Stimulated activated CD8-positive, alpha-beta memory T cell treated with anti-CD3 and anti-CD28 coated beads, Interleukin-2, amount 100 ng/mL, for 1 hour (primary cell): Measurements from ENCODE around the gene PEX11A.

Experiments used
- DNase-seq, 2 donors: peaks; one replicate each; pipeline ENCODE4 v3.0.0-alpha.2; 2020; ENCODE audit warnings: low read depth in 2 of 2

Gene PEX11A

DNA sequence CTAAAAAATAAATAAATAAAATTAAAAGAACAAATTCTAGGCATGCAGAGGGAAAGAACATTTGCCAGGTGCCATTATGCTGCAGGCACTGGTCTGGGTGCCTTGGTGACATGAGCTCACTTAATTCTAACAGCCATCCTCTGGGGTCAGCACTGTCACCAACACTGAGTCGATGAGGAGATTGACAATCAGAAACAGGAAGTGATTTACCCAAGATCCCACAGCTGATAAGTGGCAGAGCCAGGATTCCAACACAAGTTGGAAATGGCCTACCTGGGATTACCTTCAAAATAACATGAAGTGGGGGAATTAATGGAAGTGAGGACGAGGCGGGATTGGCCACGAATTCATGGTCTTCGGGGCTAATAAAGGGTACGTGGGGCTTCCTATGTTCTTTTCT is 14.9 kb downstream of the PEX11A start:
- DNase-seq: no peak

- no peak for DNase-seq
These were observed 16.0 kb downstream of the PEX11A start for GRCh38 chr15:89674526-89674925.

DNA sequence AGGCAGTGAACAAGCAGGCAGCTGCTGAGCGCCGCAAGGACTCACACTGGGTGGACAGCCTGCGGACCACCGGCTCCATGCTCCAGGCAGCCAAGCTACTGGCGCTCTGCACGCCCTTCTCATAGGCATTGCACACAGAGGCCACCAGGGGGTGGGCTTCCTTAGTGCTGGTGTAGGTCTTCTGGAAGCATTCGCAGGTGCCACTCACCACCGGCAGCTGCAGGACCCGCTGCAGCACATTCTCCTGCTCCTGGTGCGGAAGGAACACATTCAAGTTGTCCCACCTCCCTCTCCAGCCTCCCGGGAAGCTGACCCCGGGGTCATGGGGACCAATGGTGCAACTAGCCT is 17.4 kb downstream of the PEX11A start:
- no peak for DNase-seq

GRCh38 chr15:89672221-89673164 is 18.1 kb downstream of the PEX11A start:
- no peak for DNase-seq

DNA sequence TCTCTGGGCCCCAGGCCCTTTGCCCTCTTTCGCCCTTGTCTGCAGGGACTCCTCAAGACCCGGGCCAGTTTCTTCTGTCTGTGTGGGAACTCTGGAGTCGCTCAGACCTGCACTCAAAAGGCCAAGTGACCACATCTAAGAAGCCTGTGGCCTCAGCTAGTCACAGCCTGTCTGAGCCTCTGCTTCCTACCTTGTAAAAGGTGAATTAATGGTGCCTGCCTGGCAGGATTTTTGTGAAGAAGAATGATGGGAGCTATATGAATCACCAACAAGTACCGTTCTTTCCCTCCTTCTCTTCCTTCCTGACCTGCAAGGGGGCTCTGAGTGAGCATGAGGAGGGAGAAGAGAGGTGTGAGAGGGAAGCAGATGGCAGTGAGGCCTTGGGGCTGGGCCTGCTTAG is 18.9 kb downstream of the PEX11A start:
- no peak for DNase-seq

- DNase-seq: no peak
These were observed 19.5 kb downstream of the PEX11A start for GRCh38 chr15:89670971-89671560.

DNA sequence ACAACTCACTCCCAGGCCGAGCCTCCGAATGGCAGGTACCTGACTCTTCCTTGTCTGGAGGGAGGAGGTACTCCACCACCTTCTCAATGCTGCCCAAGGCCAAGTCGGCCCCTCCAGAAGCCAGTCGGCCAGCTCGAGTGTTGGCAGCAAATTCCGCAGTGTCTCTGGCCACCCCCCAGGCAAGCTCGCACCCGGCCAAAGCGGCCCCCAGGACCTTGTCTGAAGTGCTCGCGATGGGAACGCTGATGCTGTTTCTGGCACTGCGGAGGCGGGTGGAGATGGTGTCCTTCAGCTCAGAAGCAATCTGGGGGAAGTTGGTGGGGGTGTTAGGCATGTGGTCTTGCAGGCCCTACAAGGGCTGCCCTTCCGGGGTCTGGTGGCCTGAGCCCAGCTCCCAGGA is 20.6 kb downstream of the PEX11A start:
- DNase-seq: no peak

GRCh38 chr15:89669309-89669865 is 21.2 kb downstream of the PEX11A start:
- DNase-seq: no peak

DNA sequence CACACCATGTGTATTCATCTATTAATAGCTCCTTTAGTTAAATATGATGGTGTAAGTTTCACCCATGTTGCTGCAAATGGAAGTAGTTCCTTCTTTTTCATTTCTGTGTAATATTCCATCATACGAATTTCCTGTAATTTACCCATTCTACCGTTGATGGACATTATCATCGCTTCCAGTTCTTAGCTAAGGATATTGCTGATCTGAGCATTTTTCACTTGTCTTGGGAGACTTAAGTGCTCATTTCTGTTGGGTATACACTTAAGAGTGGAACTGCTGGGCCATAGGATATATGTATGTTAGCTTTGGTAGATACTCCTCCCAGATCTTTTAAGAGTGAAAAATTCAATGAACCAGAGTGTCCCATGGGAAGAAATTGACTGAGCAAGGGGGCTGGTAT is 22.4 kb downstream of the PEX11A start:
- no peak for DNase-seq

DNA sequence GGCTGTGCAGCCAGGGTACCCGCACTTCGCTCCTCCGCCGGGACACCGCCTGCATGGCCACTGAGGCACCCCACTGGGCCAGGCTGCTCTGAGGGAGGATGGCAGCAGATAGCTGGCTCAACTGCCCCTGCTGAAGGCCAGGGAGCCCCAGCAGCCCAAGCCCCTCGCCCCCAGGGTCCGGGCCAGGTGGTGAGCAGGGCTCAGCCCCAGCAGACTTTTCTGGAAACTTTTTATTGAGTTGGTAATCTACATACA is 22.9 kb downstream of the PEX11A start:
- no peak for DNase-seq

DNA sequence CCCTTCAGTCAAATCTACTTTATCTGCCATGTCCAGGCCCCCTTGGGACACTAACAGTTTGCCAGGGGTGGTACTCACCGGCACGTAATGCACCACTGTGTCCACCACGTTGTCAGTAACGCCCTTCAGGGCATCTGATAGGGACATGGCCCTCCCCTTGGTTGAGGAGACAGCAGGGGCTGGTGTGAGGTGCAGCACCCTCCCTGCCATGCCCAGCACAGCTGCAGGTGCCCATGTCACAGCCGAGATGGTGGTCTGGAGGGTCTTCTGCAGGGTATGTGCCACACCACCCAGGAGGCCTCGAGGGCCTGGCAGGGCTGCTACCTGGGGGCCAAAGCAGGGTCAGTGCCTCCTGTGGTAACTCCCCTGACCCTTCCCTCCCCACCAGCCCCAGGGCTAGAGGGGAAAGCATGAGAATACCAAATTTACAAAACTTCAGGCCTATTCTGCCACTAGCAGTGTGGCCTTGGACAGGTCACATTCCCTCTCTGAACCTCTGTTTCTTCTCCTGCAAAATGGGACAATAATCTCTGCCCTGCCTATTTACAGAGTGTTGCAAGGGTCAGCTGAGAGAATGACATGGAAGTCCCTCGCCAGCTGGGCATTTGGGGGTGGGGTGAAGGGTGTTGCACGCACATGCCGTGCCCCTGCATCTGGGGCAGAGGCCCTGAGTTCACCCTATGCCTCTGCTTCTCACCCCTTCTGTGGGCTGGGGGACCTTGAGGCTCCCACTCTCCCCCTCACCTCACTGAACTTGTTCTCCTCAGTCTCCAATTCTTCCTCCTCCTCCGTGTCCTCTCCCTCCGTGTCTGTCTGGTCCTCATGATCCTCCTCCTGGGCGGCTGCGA is 23.5 kb downstream of the PEX11A start:
- DNase-seq: no peak

GRCh38 chr15:89666184-89666857 is 24.2 kb downstream of the PEX11A start:
- no peak for DNase-seq

DNA sequence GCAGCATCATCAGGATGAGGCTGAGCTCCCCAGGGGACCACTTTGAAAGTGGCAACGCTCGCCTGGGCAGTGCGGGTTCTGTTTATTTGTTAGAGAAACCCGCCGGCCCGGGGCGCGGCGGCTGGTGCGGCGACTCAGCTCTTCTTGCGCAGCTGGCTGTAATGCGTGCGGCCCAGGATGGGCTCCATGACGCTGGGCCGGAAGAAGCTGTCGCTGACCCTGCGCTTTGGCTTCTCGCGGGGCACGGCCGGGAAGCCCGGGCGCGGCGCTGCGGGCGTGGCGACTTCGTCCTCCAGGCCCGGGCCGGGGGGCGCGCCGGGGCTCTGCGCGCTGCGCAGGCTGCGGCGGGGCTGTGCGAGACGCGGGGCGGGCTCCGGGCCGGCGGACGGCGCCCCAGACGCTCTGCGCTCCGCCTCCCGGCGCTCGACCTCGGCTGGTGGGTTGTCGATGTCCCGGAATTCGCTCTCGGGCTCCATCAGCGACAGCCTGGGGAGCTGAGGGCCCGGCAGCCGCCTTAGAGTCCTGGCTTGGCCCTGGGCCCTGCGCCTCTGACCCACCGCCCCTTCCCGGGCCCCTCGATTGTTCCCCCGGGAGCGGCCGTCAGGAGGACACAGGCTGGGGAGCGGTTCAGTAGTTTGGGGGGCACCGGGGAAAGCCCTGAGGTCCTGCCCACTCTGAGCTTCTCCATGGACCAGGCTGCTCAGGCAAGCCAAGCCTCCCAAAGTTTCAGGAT is 24.9 kb downstream of the PEX11A start:
- no peak for DNase-seq

GRCh38 chr15:89664441-89665350 is 25.9 kb downstream of the PEX11A start:
- no peak for DNase-seq

DNA sequence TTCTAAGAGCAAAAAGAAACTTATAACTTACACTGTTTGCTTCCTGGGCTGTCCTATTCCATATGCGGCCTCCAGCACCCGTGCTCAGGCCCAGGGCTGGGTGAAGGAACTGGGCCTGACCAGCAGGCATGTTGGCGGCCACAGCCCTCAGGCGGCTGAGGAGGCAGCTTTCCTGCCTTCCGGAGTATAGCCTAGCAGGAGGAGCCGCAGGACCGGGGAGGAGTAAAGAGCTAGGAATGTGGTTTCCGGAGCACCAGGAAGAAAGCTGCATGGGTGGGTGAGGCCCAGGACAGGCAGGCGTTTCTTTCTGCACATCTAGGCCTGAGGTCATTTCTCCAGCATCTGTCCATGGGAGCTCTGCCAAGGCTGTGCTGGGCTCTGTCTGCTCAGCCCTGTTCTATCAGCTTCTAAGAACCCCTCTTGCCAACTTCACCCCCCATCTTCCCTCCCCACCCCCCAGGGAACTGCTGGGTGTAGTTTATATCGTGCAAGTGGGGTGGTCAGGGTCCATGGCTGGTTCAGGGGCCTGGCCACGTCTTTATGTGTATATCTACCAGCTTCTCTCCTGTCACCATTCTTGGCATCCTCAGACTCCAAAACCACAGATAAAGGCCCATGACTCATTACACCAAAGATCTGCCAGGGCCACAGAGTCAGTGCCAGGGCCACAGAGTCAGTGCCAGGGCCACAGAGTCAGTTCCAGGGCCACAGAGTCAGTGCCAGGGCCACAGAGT is 27.5 kb downstream of the PEX11A start:
- DNase-seq: no peak

DNA sequence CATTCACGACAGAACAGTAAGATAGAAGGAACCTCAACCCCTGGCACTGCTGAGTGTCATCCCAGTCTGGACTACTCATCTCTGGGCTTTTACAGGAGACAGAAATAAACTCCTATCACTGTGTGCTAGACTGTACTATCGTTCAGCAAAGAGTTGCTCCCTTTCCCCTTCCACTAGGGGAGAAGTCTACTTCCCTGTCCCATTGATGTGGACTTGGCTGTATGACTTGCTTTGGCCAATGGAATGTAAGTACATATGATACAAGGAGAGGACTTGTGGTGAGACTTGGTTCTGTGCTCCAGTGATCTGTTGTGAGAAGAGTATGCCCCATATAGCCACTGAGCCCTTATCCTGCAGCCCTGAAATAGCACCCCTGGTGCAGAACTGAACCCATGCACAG is 30.0 kb downstream of the PEX11A start:
- DNase-seq: no peak

DNA sequence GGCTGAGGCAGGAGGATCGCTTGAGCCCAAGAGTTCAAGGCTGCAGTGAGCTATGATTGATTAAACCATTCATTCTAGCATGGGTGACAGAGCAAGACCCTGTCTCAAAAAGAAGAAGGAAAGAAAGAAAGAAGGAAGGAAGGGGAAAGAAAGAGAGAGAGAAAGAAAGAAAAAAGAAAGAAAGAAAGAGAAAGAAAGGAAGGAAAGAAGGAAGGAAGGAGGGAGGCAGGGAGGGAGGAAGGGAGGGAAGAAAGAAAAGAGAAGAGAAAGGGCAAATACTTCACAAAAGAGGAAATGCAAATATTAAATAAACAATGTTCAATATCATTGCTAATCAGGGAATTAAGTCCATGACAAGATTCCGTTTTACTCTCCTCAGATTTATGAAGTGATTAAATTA is 31.3 kb downstream of the PEX11A start:
- no peak for DNase-seq

- DNase-seq: no peak
These were observed 32.8 kb downstream of the PEX11A start for GRCh38 chr15:89657686-89658200.

DNA sequence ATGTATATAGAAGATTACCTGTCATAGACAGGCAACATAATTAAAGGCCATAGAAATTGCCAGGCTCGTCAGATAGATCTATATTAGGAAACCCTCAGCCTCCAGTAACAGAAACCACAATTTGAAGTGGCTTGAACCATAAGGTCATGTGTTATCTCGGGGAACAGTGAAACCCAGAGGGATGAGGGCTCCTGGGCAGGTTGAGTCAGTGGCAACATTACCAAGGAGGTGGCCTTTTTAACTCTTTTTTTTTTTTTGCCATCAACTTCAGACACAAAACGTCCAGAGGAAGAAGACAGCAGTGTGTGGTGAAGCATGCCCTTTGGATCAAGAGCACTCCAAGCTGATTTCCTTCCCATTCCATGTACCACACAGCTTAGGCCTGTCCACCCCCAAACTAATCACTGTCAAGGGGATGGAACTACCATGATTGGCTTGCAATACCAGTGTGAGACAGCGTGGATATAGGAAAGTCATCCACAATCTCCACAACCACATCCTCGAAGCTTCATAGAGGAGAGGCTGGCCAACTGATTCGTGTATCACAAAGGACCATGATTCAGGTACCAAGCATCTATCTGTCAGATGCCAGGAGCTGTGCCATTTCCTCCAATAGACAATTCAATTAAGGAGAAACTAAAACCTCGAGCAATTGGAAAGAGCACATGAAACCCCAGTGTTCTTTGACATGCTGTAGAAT is 34.3 kb downstream of the PEX11A start:
- no peak for DNase-seq
